SH-SY5Y (cell line): ENCODE measurements around the gene TTC1.

ENCODE experiments used
- GATA2 ChIP-seq: IDR thresholded peaks from 2 replicates; pipeline ENCODE4 v1.6.1; 2011; ENCODE audit warnings: mild to moderate bottlenecking, low read depth, low read length
- GATA3 ChIP-seq: IDR thresholded peaks from 2 replicates; pipeline ENCODE4 v1.6.1; 2011; ENCODE audit warnings: low read depth, mild to moderate bottlenecking, low read length, moderate library complexity

DNA sequence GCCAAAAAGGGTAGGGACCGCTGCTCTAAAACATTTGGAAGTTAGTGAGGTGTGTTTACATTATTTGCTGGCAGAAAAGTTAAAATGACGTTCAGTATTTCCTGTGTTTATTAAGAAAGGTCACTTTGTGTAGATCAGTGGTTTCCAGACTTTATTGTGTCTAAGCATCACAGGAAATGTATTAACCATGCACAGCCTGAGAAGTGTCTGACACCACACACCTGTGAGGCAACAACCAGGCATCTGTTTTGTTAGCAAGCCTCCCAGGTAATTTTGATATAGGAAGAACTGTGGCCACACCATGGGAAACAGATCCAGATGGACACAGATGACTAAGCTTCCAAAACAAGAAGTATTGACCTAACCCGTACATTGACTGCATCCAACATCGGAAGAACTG lies 12.0 kb downstream of the TTC1 start:
- no peak for TF ChIP-seq GATA2
- no peak for TF ChIP-seq GATA3
